ENCODE results near the gene MSL1.

Gene MSL1

GRCh38 chr17:40181205-40181604 lies 59.4 kb downstream of the MSL1 start:
- Histone ChIP-seq H3K9me2 (ENCODE audit: low read depth, low read length) (no peaks in the 10 kb centered on the region), H4K20me1 (ENCODE audit: insufficient read depth, low read length) (no peaks in the 10 kb centered on the region), H3K9me3 (ENCODE audit: low read length) (no peaks in the 10 kb centered on the region), H3K79me2 (ENCODE audit: insufficient read depth, low read length) (no peaks in the 10 kb centered on the region), H3K27me3 (ENCODE audit: insufficient read depth, low read length) (no peaks in the 10 kb centered on the region; the same call in 1 of the 2 replicates), H2AFZ (ENCODE audit: low read length) (no peak overlapping the region), H3K9ac (ENCODE audit: low read length) (no peak overlapping the region), H3K4me2 (ENCODE audit: low read length) (no peak overlapping the region), H3K4me1 (ENCODE audit: insufficient read depth, low read length, severe bottlenecking) (peaks cover 15% of the 10 kb centered on the region), H3K36me3 (ENCODE audit: insufficient read depth, low read length) (peaks cover 3% of the 10 kb centered on the region; the same call in 1 of the 2 replicates), H3K4me3 (ENCODE audit: low read depth, low read length, poor library complexity, severe bottlenecking) (no peak overlapping the region), H3K27ac (ENCODE audit: low read depth, low read length, poor library complexity, severe bottlenecking) (no peak overlapping the region), H3F3A (ENCODE audit: insufficient read depth, low read length) (no peaks in the 10 kb centered on the region)
- TF ChIP-seq EZH2 (IDR thresholded peaks at IDR 0.05; ENCODE audit: borderline replicate concordance, low read length) (no peak), CTCF (IDR thresholded peaks at IDR 0.05; ENCODE audit: low read length) (no peak)

- H3K4me2 ChIP-seq (ENCODE audit: low read length), result no peak overlapping the region
- H3K27ac ChIP-seq (ENCODE audit: low read depth, low read length, poor library complexity, severe bottlenecking), result no peak overlapping the region
- H3K4me1 ChIP-seq (ENCODE audit: insufficient read depth, low read length, severe bottlenecking), result peaks cover 7% of the 10 kb centered on the region
- no peak overlapping the region for H2AFZ ChIP-seq (ENCODE audit: low read length)
- no peaks in the 10 kb centered on the region for H4K20me1 ChIP-seq (ENCODE audit: insufficient read depth, low read length)
- no peaks in the 10 kb centered on the region for H3K9me3 ChIP-seq (ENCODE audit: low read length)
- no peaks in the 10 kb centered on the region for H3K79me2 ChIP-seq (ENCODE audit: insufficient read depth, low read length)
- no peak overlapping the region for H3K9ac ChIP-seq (ENCODE audit: low read length)
- H3K4me3 ChIP-seq (ENCODE audit: low read depth, low read length, poor library complexity, severe bottlenecking), result no peak overlapping the region
- no peaks in the 10 kb centered on the region for H3K9me2 ChIP-seq (ENCODE audit: low read depth, low read length)
- H3K36me3 ChIP-seq (ENCODE audit: insufficient read depth, low read length), result no peaks in the 10 kb centered on the region
- no peaks in the 10 kb centered on the region; the same call in 1 of the 2 replicates for H3K27me3 ChIP-seq (ENCODE audit: insufficient read depth, low read length)
- H3F3A ChIP-seq (ENCODE audit: insufficient read depth, low read length), result no peaks in the 10 kb centered on the region
- TF ChIP-seq CTCF (IDR thresholded peaks at IDR 0.05; ENCODE audit: low read length), result no peak
- no peak for TF ChIP-seq EZH2 (IDR thresholded peaks at IDR 0.05; ENCODE audit: borderline replicate concordance, low read length)
These were observed 60.8 kb downstream of the MSL1 start for GRCh38 chr17:40182606-40183005.
